TTC549 (cell line): ENCODE data around the gene EIF5A.

ENCODE experiments used
- FAIRE-seq: peaks from 2 replicates; lab custom pipeline; 2012; peaks lifted over from hg19 to GRCh38; lab: Jason Lieb, UNC

EIF5A gene

GRCh38 chr17:7313890-7314718 lies 6.7 kb downstream of the EIF5A start:
- no peak for FAIRE-seq

- no peak for FAIRE-seq
Measured at GRCh38 chr17:7314719-7315569, 7.5 kb downstream of the EIF5A start, which contains the start of gene GPS2. Gene GPS2, minus strand, starts transcription at chr17:7315360. Its CDS starts 308 bp downstream, at chr17:7315052.

- FAIRE-seq: no peak
Measured at GRCh38 chr17:7315570-7316235, 8.3 kb downstream of the EIF5A start.

GRCh38 chr17:7317161-7317803 lies 9.9 kb downstream of the EIF5A start:
- FAIRE-seq: no peak

GRCh38 chr17:7318121-7318860 lies 10.9 kb downstream of the EIF5A start:
- FAIRE-seq: no peak

- FAIRE-seq: no peak
Measured at GRCh38 chr17:7321466-7321865, 14.0 kb downstream of the EIF5A start.

- no peak for FAIRE-seq
Measured at GRCh38 chr17:7322520-7323194, 15.2 kb downstream of the EIF5A start.

- no peak for FAIRE-seq
Measured at GRCh38 chr17:7323731-7324437, 16.5 kb downstream of the EIF5A start.

- no peak for FAIRE-seq
Measured at GRCh38 chr17:7324438-7324779, 17.0 kb downstream of the EIF5A start.

- no peak for FAIRE-seq
Measured at GRCh38 chr17:7325031-7325528, 17.7 kb downstream of the EIF5A start.

GRCh38 chr17:7326186-7326585 lies 18.8 kb downstream of the EIF5A start:
- no peak for FAIRE-seq

GRCh38 chr17:7327056-7327455 lies 19.6 kb downstream of the EIF5A start:
- no peak for FAIRE-seq

GRCh38 chr17:7327501-7327900 lies 20.1 kb downstream of the EIF5A start:
- no peak for FAIRE-seq

GRCh38 chr17:7328009-7328408 lies 20.6 kb downstream of the EIF5A start:
- no peak for FAIRE-seq

- FAIRE-seq: no peak
Measured at GRCh38 chr17:7328840-7329373, 21.5 kb downstream of the EIF5A start, which contains the start of gene NEURL4. Gene NEURL4, minus strand, starts transcription at chr17:7329335. Its CDS starts 23 bp downstream, at chr17:7329312.

- peak; percentile 88 for FAIRE-seq
Measured at GRCh38 chr17:7329374-7329996, 22.1 kb downstream of the EIF5A start.

GRCh38 chr17:7329997-7330637 lies 22.7 kb downstream of the EIF5A start:
- FAIRE-seq: no peak

GRCh38 chr17:7330638-7331015 lies 23.2 kb downstream of the EIF5A start:
- FAIRE-seq: no peak

- FAIRE-seq: no peak
Measured at GRCh38 chr17:7332111-7332510, 24.7 kb downstream of the EIF5A start.
